Measurements from ENCODE around the gene WFDC10A.
"Not testable (repeated sequence)": the region's sequence is repeated elsewhere in the genome, so short reads cannot be mapped to it uniquely, and the experiment has no call there.

Gene WFDC10A

DNA sequence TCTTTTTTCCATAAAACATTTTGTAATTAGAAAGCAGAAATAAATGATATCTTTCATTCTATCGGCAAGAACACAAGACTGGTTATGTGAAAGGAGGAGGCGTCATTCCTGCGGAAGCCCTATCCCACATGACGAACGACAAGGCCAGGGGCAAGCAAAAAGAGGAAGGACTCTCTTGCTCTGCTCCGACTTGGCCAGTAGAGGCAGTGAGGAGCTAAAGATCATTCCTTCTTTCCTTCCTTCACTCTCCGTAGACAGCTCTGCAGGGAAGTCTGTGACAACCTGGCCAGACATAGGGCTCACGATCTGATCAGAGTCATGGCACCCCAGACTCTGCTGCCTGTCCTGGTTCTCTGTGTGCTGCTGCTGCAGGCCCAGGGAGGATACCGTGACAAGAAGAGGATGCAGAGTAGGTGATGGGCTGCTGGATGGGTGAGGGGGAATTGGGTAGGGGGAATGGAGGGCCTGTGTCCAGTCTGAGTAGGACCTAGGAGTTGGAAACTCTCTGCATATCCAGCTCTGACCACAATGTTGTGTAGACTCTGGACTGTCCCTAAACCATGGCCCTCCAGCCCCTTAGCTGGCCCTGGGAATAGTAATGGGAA, at the start of gene WFDC10A:
Gene WFDC10A (plus strand): TSS at position 244 of the 605 bp plus-strand sequence. CDS start 75 bp downstream, at position 319.
- peak; percentile 6 for DNase-seq (ENCODE audit: low read depth)

DNA sequence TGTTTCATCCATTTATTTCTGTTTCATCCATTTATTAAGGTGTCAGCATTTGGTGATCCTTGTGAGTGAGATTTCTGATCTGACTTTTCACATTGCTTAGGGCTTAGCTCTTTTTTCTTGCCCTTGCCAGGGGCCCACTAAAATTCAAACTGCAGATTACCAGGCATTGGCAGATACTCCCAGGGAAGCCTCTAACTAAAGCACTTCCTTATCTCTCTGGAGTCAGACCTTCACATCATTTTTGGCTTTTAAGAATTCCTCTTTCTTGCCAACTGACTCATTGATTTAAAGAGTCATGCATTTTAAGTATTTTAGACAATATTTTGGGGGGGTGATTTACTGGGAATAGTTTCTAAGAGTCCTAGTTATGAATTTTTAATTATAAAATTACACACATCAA, 47.8 kb upstream of the WFDC10A start:
- no peak for DNase-seq (ENCODE audit: low read depth)

DNA sequence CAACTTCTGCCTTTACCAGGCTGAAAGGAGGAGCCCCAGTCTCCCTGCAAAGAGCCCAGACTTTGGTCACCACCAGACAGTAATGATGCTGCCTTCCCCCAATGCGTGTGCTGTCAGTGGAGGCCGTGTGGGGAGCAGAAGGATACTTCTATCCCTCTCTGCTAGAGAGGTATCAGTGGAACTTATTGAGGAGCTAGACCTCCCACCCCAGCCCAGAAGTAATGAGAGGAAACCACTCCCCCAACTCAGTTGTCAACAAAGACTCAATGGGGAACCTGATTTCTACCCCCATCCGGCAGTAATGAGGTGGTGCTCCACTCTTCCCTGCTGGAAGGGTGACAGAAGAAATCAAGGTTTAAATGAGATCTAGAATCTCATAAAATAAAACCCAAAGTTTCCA, 46.0 kb upstream of the WFDC10A start:
- DNase-seq (ENCODE audit: low read depth), result no peak

DNA sequence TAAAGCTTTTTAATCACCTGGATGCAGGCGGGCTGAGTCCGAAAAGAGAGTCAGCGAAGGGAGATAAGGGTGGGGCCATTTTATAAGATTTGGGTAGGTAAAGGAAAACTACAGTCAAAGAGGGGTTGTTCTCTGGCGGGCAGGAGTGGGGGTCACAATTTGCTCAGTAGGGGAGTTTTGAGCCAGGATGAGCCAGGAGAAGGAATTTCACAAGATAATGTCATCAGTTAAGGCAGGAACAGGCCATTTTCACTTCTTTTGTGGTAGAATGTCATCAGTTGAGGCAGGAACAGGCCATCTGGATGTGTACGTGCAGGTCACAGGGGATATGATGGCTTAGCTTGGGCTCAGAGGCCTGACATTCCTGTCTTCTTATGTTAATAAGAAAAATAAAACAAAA, 45.2 kb upstream of the WFDC10A start:
- not testable (repeated sequence) for DNase-seq (ENCODE audit: low read depth)

DNA sequence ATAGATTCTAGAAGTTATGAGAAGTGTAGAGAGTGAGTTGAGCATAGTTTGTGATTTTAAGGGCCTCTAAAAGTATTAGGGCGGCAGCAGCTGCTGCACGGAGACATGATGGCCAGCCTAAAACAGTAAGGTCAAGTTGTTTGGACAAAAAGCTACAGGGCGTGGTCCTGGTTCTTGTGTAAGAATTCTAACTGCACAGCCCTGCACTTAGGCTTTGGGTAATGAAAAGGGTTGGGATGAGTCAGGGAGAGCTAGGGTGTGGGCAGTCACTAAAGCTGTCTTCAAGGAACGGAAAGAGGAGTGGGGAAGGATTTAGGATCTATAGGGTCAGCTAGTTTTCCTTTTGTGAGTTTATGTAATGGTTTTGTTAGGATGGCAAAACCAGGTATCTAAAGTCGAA, 43.6 kb upstream of the WFDC10A start:
- DNase-seq (ENCODE audit: low read depth), result not testable (repeated sequence)

DNA sequence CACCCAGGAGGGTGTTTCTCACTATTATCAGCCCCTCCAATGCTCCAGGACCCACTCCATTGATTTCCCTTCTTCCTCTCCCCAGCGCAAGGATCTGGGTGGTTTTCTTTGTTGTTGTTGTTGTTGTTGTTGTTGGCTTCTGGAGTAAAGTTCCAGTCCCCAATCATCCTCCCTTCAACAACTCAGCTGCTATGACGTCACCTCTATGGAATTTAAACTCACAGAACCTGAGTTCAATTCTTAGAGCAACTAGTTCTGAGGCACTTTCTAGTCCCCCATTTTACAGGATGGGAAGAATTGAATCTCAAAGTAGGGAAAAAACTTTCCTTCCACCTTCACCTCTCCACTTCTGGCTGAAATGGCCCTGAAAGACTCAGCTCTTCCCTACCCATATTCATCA, 40.7 kb upstream of the WFDC10A start:
- no peak for DNase-seq (ENCODE audit: low read depth)

DNA sequence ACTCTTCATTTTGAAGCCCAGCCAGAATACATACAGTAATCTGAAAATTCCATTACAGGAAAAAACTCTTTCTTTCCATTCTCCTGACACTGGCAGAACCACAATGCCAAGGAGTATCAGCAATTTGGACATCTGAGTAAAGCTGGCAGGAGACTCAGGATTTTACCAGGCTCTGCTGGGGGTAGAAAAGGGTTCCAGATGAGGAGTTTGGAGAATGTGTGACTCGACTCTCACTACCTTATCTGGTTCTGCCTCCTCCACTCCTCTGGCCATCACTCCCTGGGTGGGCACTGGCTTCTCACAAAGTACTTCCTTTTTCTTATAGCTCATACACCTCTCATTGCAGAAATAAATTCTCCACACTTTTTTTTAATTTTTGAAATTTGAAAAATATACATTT, 39.8 kb upstream of the WFDC10A start:
- no peak for DNase-seq (ENCODE audit: low read depth)

DNA sequence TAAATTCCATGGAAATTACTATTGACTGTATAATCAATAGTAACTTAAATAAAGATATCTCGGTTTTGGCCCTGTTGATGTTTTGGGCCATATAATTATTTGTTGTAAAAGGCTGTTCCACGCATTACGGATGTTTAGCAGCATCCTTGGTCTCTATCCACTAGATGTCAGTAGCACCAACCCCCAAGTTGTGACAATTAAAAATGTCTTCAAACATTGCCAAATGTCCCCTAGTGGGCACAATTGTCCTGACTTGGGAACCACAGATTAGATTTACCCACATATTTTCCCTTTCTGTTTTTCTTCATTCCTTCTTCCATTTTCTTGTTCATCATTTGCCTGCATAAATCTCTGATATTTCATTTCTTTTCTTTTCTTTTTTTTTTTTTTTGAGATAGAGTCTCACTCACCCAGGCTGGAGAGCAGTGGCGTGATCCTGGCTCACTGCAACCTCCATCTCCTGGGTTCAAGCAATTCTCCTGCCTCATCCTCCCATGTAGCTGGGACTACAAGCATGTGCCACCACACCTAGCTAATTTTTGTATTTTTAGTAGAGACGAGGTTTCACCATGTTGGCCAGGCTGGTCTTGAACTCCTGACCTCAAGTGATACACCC, 36.9 kb upstream of the WFDC10A start:
- DNase-seq (ENCODE audit: low read depth), result no peak

DNA sequence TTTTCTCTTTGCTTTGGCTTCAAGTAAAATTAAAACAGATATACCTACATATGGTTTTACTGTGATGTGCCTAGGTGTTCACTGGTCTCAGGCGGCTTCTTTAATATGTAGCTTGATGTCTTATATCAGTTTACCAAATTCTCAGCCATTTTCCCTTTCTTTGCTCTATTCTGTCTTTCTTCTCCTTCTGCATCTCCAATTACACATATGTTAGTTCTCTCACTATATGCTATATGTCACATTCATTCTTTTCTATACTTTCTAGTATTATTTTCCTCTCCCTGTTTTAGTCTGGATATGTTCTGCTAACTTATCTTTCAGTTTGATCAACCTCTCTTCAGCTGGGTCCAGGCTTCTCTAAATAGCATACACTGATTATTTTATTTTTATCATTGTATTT, 36.0 kb upstream of the WFDC10A start:
- DNase-seq (ENCODE audit: low read depth), result no peak

DNA sequence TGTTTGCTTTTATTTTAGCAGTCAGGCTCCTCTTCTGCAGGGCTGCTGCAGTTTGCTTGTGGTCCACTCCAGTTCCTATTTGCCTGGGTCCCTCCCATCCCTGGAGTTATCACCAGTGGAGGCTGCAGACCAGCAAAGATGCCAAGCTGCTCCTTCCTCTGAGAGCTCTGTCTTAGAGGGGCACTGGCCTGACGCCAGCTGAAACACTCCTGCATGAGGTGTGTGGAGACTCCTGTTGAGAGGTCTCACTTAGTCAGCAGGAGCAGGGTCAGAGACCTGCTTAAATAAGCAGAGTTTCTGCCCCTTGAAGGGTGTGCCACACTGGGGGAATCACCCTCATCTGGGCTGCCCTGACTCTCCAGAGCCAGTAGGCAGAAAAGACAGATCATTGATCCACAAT, 34.3 kb upstream of the WFDC10A start:
- DNase-seq (ENCODE audit: low read depth), result no peak

DNA sequence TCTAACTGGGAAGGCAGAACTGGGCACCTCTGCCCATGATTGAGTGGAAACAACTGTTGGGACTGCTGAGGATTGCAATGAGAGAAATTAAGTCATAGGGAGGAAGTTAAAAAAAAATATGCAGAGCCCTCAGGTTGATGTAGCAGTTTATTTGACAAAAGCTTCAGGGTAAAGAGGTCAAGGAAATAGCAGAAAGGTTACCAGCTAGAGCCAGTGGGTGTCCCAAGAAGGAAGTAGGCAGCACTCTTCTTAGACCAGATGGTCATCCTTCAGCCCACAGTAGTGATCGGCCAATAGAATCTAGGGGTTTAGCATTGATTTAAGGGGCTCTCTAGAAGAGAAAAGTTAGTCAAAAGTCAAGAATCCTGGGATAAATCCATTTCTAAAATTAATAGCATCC, 21.7 kb upstream of the WFDC10A start:
- no peak for DNase-seq (ENCODE audit: low read depth)

DNA sequence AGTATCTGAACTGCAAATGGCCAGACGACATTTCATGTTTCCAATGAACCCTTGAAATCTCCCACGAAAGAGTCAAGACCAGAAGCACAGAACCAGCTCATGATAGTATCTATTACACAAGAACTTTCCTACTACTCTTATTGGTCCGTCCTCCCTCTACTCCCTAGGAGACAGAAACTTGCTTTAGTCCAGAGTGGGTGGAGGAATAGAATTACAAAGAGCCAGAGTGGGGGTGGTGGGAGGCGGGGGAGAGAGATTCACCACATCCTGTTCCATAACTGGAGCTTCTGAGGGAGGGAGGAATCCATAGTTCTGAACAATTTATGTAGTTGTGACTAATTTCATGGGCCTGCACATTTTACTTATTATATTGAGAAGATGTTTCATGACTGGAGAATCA, 18.5 kb upstream of the WFDC10A start:
- DNase-seq (ENCODE audit: low read depth), result no peak

DNA sequence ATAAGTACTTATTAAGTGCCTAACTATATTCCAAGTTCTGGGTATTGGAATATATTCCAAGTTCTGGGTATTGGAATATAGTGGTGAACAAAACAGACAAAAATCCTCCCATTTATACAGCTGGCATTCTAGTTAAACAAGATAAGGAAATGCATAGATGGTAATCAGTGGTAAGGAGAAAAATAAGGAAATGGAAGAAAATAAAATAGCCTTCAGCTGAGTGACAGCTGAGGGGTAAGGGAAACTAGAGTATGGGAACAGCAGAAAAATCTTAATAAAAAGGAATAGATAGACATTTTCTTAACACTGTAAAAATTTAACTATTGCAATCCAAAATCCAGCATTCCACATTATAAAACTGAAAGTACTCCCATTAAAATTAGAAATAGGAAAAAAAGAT, 17.2 kb upstream of the WFDC10A start:
- no peak for DNase-seq (ENCODE audit: low read depth)

DNA sequence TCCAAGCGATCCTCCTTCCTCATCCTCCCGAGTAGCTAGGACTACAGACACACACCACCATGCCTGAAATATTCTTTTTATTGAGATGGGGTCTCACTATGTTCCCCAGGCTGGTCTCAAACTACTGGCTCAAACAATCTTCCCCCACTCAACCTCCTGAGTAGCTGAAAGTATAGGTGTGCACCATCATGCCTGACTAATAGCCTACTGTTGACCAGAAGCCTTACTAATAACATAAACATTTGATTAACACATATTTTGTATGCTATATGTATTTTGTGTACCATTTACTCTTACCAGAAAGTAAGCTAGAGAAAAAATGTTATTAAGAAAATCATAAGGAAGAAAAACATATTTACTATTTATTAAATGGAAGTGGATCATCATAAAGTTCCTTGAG, 11.9 kb upstream of the WFDC10A start:
- no peak for DNase-seq (ENCODE audit: low read depth)

DNA sequence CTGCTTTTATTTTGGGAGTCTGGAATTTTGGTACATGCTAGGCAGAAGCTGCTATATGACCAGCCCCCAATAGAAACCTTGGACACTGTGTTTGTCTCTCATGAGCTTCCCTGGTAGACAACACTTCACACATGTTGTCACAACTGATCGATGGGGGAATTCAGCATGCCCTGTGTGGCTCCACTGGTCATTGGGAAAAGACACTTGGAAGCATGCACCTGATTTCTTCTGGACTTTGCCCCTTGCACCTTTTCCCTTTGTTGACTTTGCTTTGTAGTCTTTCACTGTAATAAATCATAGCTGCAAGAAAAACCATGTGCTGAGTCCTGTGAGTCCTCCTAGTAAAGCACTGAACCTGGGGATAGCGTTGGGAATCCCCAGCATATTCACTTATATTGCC, 7.9 kb upstream of the WFDC10A start:
- no peak for DNase-seq (ENCODE audit: low read depth)

DNA sequence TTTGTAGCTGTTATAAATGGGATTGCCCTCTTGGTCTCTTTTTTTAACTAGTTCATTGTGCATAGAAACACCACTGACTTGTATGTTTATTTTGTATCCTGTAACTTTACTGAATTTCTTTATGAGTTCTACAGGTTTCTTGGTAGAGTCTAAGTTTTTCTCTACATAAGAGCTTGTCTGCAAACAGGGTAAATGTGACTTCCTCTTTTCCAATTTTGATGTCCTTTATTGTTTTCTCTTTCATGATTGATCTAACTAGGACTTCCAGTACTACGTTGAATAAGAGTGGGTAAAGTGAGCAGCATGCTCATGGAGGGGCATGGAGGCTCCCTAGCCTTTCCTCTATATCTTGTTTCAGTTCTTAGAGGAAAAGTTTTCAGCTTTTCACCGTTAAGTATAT, 3.0 kb upstream of the WFDC10A start:
- no peak for DNase-seq (ENCODE audit: low read depth)

DNA sequence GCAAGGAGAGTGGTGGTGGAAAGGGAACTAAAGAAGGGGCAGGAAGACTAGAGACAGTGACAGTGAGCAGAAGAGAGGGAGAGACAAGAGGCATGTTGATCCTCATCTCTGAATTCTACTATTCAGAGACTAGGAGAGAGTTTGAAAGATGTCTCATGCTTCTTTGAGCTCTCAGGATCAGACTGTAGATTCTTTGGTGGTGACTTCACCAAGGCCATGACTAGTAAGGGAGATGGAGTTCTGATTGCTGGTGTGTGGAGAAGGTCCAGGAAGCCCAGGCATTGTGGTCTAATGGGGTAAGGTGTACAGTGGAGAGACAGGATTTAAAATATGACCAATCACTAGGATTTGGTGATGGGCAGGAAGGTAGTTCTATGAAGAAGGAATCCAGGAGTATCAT, 832 bp downstream of the WFDC10A start:
- DNase-seq (ENCODE audit: low read depth), result no peak

DNA sequence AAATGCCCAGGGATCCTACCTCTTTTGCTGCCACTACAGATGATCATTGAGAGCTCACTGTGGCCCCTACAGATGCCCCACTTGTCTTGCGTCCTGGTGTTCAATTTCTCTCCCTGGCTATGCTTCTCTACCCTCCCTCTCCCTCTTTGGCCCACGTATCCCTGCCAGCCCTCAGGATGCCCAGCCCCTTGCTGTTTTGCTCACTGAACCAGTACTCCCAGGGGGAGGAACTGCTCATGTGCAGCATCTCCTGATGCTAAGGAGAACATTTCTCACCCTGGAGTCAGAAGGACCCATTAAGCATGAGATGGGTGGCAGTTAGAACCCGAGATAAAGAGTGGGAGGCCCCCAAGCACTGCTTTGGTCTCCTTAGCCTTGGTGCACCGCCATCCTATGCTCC, 1.6 kb downstream of the WFDC10A start, which contains the start of gene WFDC9:
Gene WFDC9 (minus strand): TSS at position 101 of the 400 bp plus-strand sequence. CDS start 21,103 bp downstream, outside the sequence.
- DNase-seq (ENCODE audit: low read depth), result no peak

DNA sequence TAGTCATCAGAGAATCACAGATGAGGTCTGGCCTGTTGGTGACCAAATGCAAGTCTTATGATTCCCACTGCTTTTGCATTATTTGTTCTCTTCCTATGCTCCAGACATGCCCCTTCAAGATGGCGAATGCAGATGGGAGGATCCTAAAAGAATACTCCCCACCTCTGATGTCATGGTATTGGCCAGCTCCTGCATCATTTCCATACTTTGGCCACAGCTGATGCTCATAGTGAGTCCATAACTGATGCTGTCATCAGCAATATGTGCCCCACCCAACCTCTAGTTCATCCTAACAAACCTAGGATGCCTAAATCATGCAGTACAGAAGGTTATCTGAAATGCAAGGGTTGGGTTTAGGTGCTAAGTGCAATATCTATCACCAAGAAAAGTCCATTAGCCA, 7.0 kb downstream of the WFDC10A start:
- no peak for DNase-seq (ENCODE audit: low read depth)

DNA sequence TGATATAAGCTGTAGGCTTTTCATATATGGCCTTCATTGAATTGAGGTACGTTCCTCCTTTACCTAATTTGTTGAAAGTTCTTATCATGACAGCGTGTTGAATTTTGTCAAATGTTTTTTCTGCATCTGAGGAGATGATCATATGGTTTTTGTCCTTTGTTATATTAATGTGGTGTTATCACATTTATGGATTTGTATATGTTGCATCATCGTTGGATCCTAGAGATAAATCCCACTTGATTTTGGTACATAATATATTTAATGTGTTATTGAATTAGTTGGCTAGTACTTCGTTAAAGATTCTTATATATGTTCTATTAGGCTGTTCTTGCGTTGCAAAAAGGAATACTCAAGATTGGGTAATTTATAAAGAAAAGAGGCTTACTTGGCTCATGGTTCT, 10.1 kb downstream of the WFDC10A start:
- DNase-seq (ENCODE audit: low read depth), result no peak

DNA sequence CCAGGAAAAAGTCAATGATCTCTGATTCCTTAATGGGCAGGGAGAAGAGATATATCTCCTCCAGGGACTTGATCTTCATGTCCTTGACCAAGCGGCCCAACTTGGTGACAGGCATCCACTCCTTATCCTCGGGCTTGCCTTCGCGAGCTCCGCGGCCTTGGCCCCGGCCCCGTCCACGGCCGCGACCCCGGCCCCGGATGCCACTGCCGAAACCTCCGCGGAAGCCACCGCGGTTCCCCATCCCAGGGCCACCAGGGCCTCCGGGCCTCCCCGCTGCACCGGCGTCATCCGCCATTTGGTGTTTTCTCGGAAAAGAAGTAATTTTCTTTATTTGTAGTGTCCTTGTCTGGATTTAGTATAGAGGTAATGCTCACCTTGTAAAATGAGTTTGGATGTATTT, 11.5 kb downstream of the WFDC10A start:
- DNase-seq (ENCODE audit: low read depth), result not testable (repeated sequence)

DNA sequence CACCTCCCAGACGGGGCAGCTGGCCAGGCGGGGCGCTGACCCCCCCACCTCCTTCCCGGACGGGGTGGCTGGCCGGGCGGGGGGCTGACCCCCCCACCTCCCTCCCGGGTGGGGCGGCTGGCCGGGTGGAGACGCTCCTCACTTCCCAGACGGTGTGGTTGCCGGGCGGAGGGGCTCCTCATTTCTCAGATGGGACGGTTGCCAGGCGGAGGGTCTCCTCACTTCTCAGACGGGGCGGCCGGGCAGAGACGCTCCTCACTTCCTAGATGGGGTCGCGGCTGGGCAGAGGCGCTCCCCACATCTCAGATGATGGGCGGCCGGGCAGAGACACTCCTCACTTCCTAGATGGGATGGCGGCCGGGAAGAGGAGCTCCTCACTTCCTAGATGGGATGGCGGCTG, 16.3 kb downstream of the WFDC10A start:
- not testable (repeated sequence) for DNase-seq (ENCODE audit: low read depth)

DNA sequence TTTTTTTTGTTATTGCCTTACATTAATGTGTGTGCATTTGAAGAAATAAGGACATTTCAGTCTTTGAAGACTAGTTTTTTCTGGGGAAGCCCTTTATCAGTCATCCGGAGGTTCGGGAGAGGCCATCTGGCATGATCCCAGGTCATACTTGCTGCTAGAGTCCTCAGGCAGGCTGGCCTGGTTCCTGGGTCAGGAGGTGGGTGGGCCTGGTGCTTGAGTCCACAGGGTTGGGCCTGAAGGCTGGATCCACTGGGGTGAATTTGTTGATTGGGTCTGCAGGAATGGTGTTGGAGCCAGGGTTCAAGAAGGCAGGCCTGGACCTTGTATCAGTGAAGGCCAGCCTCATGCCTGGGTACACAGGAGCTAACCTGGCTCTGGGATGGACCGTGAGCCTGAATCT, 17.3 kb downstream of the WFDC10A start:
- no peak for DNase-seq (ENCODE audit: low read depth)

DNA sequence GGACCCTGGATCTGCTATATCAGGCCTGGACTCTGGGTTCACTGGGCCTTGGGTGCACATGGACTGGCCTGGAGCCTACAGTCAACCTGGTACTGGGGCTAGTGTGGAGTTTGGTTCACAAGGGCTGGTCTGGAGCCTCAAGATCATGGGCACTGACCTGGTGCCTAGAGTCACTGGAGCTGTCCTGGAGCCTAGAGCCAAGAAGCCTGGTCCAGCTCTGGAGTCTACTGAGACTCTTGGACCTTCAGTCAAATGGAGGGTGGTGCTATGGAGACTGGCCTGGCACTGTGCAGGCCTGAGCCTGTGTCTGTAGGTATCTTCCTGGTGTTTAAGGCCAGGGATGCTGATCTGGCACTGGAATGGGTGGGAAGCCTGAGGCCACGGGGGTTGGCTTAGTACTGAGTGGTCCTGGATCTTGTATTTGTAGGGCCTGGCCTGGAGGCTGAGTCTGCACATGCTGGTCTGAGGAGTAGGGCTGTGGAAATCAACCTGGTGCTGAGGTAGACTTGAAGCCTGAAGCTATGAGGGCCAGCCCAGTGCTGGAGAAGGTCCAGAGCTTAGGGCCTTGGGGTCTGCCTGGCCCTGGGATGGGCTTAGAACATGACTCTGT, 18.0 kb downstream of the WFDC10A start:
- no peak for DNase-seq (ENCODE audit: low read depth)
